GM21723 (cell line): ENCODE data around the gene NOD2.

Experiments
- ATAC-seq: cut with Tn5 transposase; IDR thresholded peaks from one replicate; pipeline ENCODE4 v1.9.1; 2021; ENCODE audit warnings: mild to moderate bottlenecking, moderate library complexity; ENCODE audit not compliant: unreplicated experiment

NOD2 gene

GRCh38 chr16:50778284-50779163 is 85.1 kb downstream of the NOD2 start:
- ATAC-seq: peak; percentile 62

GRCh38 chr16:50781043-50781442 is 87.6 kb downstream of the NOD2 start:
- ATAC-seq: no peak

- ATAC-seq: no peak
These were observed 88.1 kb downstream of the NOD2 start for GRCh38 chr16:50781518-50781917.
